EH (cell line): ENCODE measurements around the gene TEPSIN.

Experiments
- DNase-seq: peaks from one replicate; pipeline ENCODE4 v3.0.0-alpha.2; 2015; ENCODE audit warnings: low read depth

The TEPSIN gene

GRCh38 chr17:81183316-81183715, 55.5 kb downstream of the TEPSIN start:
- DNase-seq, result no peak

GRCh38 chr17:81182596-81182995, 56.3 kb downstream of the TEPSIN start:
- no peak for DNase-seq

DNA sequence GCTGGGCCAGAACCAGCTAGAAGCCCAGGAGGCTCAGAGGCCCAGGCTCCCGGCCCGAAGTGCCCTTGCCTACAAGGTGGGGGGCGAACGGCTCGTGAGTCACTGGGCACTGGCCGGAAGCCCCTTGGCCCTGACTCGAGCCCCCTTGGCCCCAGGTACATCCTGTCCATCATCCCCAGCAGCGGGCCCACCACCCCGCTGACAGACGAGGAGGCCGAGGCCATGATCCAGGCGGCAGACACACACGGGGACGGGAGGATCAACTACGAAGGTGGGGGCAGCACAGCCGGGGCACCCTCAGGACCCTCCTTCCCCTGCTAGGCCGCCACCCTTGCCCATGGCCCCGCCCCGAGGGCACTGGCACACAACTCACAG, 57.1 kb downstream of the TEPSIN start:
- no peak for DNase-seq

DNA sequence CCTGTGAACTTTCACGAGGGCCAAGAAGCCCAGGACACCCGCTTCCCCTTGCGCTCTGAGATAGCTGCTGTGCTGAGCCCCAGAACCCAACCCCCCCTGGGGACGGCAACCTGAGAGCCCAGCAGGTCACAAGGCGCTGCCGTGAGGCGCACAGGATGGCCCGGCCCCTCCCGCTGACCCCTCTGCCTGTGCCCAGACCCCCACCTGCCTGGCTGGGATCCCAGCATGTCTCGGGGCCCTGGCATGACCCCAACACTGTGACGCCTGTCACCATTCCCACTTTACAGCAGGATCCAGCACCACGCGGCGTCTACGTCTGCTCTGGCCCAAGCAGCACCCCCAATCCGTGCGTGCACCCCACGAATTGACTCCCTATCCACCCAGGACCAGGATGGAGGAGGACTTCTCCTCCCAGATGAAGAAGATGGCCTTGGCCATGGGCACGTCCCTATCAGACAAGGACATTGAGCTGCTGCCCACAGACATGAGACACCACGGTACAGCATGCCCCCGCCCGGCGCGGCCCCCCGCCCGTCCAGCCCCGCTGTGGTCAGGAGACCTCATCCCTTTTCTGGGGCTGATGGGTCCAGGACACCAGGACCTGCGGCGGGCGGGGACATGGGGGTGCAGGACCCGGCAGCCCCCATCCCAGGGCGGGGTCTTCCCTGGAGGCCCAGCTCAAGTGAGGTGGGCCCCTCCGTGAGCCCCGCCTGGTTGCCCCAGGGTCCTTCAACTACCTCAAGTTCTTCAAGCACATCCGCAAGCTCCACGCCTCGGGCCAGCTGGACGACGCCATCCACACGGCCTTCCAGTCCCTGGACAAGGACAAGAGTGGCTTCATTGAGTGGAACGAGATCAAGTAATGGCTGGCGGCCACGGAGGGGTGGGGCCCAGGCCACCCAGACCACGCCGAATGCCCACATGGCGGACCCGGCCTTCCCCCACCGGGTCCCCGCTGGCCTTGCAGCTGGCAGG, 57.7 kb downstream of the TEPSIN start:
- no peak for DNase-seq

DNA sequence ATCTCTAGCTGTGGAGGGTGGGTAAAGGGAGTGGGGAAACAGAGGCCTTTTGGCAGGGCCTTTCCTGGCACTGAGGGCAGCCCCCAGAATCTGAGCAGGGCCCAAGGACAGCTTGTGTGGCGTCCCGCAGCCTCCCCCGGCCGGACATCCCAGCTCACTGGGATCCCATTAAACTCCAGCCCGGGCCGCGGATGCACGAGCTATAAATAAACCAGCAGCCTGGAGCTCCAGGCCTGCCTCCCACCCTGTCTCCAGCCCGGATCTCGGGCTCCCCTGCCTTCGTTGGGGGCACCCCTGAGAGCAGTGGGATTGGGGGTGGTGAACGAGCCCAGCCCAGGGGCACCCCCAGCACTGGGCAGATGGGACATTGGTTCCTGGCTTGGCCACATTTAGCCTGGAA, 59.0 kb downstream of the TEPSIN start:
- peak; percentile 7 for DNase-seq

GRCh38 chr17:81179220-81179619, 59.6 kb downstream of the TEPSIN start:
- DNase-seq, result no peak
